Airway epithelial cell (primary cell): Measurements from ENCODE around the gene TRIM59. TPM values are rescaled to one million over a fixed set of nuclear protein-coding genes. Genes with fewer than 3 reads are reported as not detected.

Source experiments
- total RNA-seq: library from RNA; depleted of rRNA; stranded (reverse); fragments of >200 nt; gene quantifications from 2 replicates; pipeline ENCODE4 v1.2.3, GENCODE V29; 2015

TRIM59 gene, protein sequence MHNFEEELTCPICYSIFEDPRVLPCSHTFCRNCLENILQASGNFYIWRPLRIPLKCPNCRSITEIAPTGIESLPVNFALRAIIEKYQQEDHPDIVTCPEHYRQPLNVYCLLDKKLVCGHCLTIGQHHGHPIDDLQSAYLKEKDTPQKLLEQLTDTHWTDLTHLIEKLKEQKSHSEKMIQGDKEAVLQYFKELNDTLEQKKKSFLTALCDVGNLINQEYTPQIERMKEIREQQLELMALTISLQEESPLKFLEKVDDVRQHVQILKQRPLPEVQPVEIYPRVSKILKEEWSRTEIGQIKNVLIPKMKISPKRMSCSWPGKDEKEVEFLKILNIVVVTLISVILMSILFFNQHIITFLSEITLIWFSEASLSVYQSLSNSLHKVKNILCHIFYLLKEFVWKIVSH
- total RNA-seq, result 8.2 and 18.8 TPM in 2 replicates

DNA sequence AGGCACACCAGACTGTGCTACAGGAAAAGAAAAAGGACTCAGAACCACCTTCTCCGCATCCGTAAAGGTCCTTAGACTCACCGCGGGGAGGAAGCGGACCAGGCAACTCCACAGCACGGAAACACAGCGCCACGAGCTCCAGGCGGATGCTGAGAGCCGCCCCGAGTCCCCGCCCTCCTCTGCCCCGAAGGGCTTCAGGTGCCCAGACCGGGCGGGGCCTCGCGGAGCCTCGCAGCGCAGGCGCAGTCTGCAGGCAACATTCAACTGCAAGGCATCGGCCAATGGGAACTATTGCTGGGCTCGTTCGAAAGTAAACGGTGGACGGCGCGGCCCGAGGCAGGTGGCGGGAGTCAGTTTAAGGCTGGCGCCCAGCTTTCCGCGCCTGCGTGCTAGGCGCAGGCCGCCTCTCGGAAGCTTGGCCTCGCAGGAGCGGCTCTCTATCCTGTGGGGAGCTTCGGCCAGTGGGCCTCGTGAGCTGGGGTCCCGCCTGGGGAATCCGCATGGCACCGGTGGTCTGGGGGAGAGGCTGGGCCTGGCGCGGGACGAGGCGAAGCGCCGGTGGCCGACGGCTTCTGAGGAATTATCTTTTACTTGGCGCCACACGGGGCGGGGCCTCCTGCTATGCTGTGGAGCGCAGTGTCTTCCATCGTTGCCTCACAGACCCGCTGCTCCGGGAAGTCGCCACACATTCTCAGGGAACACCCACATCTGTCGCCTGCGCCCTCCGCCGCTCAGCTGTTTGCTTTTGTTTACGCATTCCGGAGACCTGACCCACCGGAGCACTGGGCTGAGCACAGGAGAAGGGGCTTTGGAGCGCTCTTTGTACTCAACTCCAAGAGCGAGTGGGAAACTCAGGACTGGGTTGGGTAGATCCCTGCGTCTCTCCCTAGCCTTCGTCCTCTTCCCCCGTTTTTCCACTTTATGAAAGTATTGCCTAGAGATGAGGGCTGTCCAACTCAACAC lies at the start of gene TRIM59:
Gene TRIM59 (minus strand): TSS at position 151 of the 963 bp plus-strand sequence. CDS start 10,603 bp downstream, outside the sequence.

DNA sequence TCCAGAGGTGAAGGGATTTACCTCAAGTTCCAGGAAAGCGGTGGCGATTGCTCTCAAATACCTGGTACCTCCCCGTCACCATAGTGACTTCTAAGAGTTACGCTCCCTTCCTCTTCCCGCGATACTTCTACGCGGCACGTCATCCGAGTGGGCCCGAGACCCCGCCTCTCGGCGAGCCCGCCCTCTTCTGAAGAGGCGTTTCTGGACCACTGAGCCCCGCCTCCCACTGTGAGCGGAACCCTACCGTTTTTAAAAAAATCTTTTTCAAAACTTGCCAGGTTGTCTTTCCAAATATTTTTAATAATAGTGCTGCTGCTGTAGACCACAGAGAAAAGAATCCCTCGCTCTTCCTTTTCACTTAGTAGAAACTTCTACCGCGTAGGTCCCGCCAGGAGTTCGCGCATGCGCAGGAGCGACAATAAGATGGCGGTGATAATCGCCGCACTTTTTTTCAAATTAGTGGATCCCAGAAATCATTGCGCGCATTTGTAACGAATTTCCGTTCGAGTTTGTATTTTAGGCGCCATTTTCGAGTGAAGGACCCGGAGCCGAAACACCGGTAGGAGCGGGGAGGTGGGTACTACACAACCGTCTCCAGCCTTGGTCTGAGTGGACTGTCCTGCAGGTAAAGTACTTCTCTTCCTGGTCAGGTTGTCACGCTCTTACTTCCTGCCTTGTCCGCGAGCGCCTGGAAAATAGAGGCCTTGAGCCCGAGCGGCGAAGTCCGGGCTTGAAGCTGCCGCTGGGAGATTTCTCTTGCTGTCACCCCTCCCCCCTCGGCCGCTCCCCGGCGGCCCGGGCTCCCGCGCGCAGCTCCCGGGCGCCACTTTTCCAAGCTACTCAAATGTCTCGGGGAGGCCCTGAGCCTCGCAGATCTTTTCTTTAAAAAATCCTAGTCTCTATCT lies 50.2 kb downstream of the TRIM59 start, which contains the start of the genes IFT80 and SMC4:
Gene IFT80 (minus strand): TSS at position 101 of the 905 bp plus-strand sequence. CDS start 14,625 bp downstream, outside the sequence.
Gene SMC4 (plus strand): TSS at position 526 of the 905 bp plus-strand sequence. CDS start 1,177 bp downstream, outside the sequence.

Other genes with a start within 250 kb of the TRIM59 start
- gene C3orf80, start 224.4 kb downstream of the TRIM59 start, total RNA-seq, result not detected in 2 replicates
- 16.3 and 26.4 TPM in 2 replicates for gene IFT80, start 50.6 kb downstream of the TRIM59 start, total RNA-seq
- gene SMC4, start 50.1 kb downstream of the TRIM59 start, total RNA-seq, result 46.3 and 58.6 TPM in 2 replicates
- 20.8 and 24.5 TPM in 2 replicates for gene KPNA4, start 115.8 kb upstream of the TRIM59 start, total RNA-seq
- 0.42 and 1.1 TPM in 2 replicates for gene ARL14, start 227.4 kb upstream of the TRIM59 start, total RNA-seq